Lower lobe of right lung (tissue), 2 donors: Measurements from ENCODE around the gene GLDN. TPM values are rescaled to one million over a fixed set of nuclear protein-coding genes. Genes with fewer than 3 reads are reported as not detected.

Experiments
- ATAC-seq, 2 donors: fragments of 200-7000 bp; cut with Tn5 transposase; one replicate each; pipeline ENCODE4 v1.9.1; 2020 to 2022; ENCODE audit warnings: mild to moderate bottlenecking in 2 of 2, moderate library complexity in 2 of 2
- DNase-seq: peaks from one replicate; pipeline ENCODE4 v3.0.0-alpha.2; 2020
- H3K27ac ChIP-seq: fragments of 200-600 bp; one replicate; pipeline ENCODE4 v1.8.0; 2022
- H3K27me3 ChIP-seq: fragments of 200-600 bp; one replicate; pipeline ENCODE4 v1.8.0; 2022; ENCODE audit warnings: low read depth
- H3K36me3 ChIP-seq: fragments of 200-600 bp; one replicate; pipeline ENCODE4 v1.8.0; 2022; ENCODE audit warnings: mild to moderate bottlenecking
- H3K4me1 ChIP-seq: fragments of 200-600 bp; one replicate; pipeline ENCODE4 v1.8.0; 2022
- H3K4me3 ChIP-seq: fragments of 200-600 bp; one replicate; pipeline ENCODE4 v1.8.0; 2022; ENCODE audit warnings: mild to moderate bottlenecking
- H3K9me3 ChIP-seq: fragments of 200-600 bp; one replicate; pipeline ENCODE4 v1.8.0; 2022
- CTCF ChIP-seq: fragments of 200-600 bp; IDR thresholded peaks from one replicate; pipeline ENCODE4 v1.8.0; 2022; ENCODE audit warnings: antibody characterized with exemption, mild to moderate bottlenecking
- intact Hi-C: fragments of 100-400 bp; cut with DNase I; formaldehyde crosslinking; loops from one replicate; pipeline ENCODE4 v1.11.0; 2022
- total RNA-seq: library from RNA; stranded (reverse); fragmentation: NEBNext Ultra II Directional; extraction: Animal tissue kit (Norgen Biotek cat#: 25700); gene quantifications from one replicate; pipeline ENCODE4 v1.2.1, GENCODE V29; 2021
- donor health status: DM: no; HTN: yes; CAD: no; lungs with severe emphysema.

The GLDN gene
- total RNA-seq, 1 donor from 2014 or later, result 34.5 TPM

GRCh38 chr15:51387699-51388041 is 46.2 kb downstream of the GLDN start:
- intact Hi-C loops, result no loop called here
- Histone ChIP-seq H3K36me3 (no peaks in the 10 kb centered on the region), H3K9me3 (no peaks in the 10 kb centered on the region), H3K4me3 (no peak overlapping the region), H3K27ac (no peak overlapping the region), H3K27me3 (no peaks in the 10 kb centered on the region), H3K4me1 (no peaks in the 10 kb centered on the region)
- TF ChIP-seq CTCF, result no peak
- DNase-seq, result no peak
- no peak for ATAC-seq

- Histone ChIP-seq H3K4me1 (no peaks in the 10 kb centered on the region), H3K9me3 (no peaks in the 10 kb centered on the region), H3K4me3 (no peak overlapping the region), H3K27ac (no peak overlapping the region), H3K27me3 (no peaks in the 10 kb centered on the region), H3K36me3 (no peaks in the 10 kb centered on the region)
- DNase-seq (no peak), ATAC-seq (no peak)
- intact Hi-C loops, result no loop called here
- TF ChIP-seq CTCF, result no peak
Observed at GRCh38 chr15:51388726-51389125, 47.3 kb downstream of the GLDN start.

- TF ChIP-seq CTCF, result no peak
- no peak overlapping the region for H3K27ac ChIP-seq
- H3K9me3 ChIP-seq, result no peaks in the 10 kb centered on the region
- DNase-seq, result no peak
- no peaks in the 10 kb centered on the region for H3K4me1 ChIP-seq
- ATAC-seq, result no peak
- H3K4me3 ChIP-seq, result no peak overlapping the region
- intact Hi-C loops, result no loop called here
- no peaks in the 10 kb centered on the region for H3K27me3 ChIP-seq
- no peaks in the 10 kb centered on the region for H3K36me3 ChIP-seq
Observed at GRCh38 chr15:51390241-51390965, 48.9 kb downstream of the GLDN start.

- TF ChIP-seq CTCF, result no peak
- no peak for DNase-seq
- Histone ChIP-seq H3K4me3 (no peak overlapping the region), H3K27me3 (no peaks in the 10 kb centered on the region), H3K27ac (no peak overlapping the region), H3K9me3 (no peaks in the 10 kb centered on the region), H3K36me3 (no peaks in the 10 kb centered on the region), H3K4me1 (no peaks in the 10 kb centered on the region)
- no peak for ATAC-seq
- intact Hi-C loops, result no loop called here
Observed at GRCh38 chr15:51390966-51391422, 49.5 kb downstream of the GLDN start.

GRCh38 chr15:51396921-51397320 is 55.5 kb downstream of the GLDN start:
- Histone ChIP-seq H3K27ac (no peak overlapping the region), H3K9me3 (no peaks in the 10 kb centered on the region), H3K4me3 (no peak overlapping the region), H3K36me3 (no peaks in the 10 kb centered on the region), H3K4me1 (no peaks in the 10 kb centered on the region), H3K27me3 (no peaks in the 10 kb centered on the region)
- intact Hi-C loops, result no loop called here
- ATAC-seq (no peak), DNase-seq (no peak)
- no peak for TF ChIP-seq CTCF
